HCT116 (cell line): ENCODE data around the gene RIN3. TPM values are rescaled to one million over a fixed set of nuclear protein-coding genes. Genes with fewer than 3 reads are reported as not detected.

Experiments used
- ATAC-seq: fragments of 200-7000 bp; cut with Tn5 transposase; 2 replicates; pipeline ENCODE4 v1.9.1; 2020; ENCODE audit warnings: mild to moderate bottlenecking, moderate library complexity
- BruUV-seq: library from RNA; stranded (reverse); fragments of 400-500 nt; replicated peaks from 2 replicates; lab custom pipeline; 2021; lab: Mats Ljungman, UMichigan
- CTCF ChIA-PET: fragments of 300-600 bp; sonication (Branson Sonifier 250); formaldehyde crosslinking; loops from one replicate; lab custom pipeline; 2021; ENCODE audit warnings: antibody characterized with exemption; lab: Charles Lee
- POLR2A ChIA-PET: fragments of 300-600, 350-600 bp; sonication (Branson Sonifier 250); formaldehyde crosslinking; loops from one replicate; lab custom pipeline; 2021; ENCODE audit warnings: antibody characterized with exemption; lab: Charles Lee
- RAD21 ChIA-PET, 2 experiments: fragments of 300-600 bp; sonication (Branson Sonifier 250); formaldehyde crosslinking; loops; one replicate each; lab custom pipeline; 2023; ENCODE audit warnings: low total read pairs in 2 of 2; ENCODE audit not compliant: uncharacterized antibody in 2 of 2, unreplicated experiment in 2 of 2, low non-redundant PET in 1 of 2; lab: Charles Lee
- DNase-seq: peaks from one replicate; pipeline ENCODE4 v3.0.0-alpha.2; 2010; ENCODE audit warnings: low read depth, low spot score
- H2AFZ ChIP-seq: fragments of 200-600 bp; shearing (Covaris generic), sonication (generic); 2 replicates; pipeline ENCODE4 v1.6.1; 2017; ENCODE audit warnings: low read depth, mixed run types, mixed read lengths, antibody characterized with exemption, low read length; ENCODE audit not compliant: poor library complexity, severe bottlenecking
- H3K27ac ChIP-seq: 2 replicates; pipeline ENCODE4 v1.5.1; 2012; ENCODE audit warnings: low read depth, low read length
- H3K27me3 ChIP-seq: fragments of 200-600 bp; sonication (generic); 2 replicates; pipeline ENCODE4 v1.6.1; 2016; ENCODE audit warnings: mixed run types, low read length, mixed read lengths; ENCODE audit not compliant: insufficient read depth
- H3K36me3 ChIP-seq, 2 experiments: fragments of 200-500 bp in 1 of 2; fragments of 200-600 bp in 1 of 2; sonication (Bioruptor generic) in 1 of 2; sonication (generic) in 1 of 2; 2 replicates each; pipeline versions ENCODE4 v1.5.1 to v1.6.1; 2014 to 2016; ENCODE audit warnings: low read length in 2 of 2, inconsistent platforms in 1 of 2, mixed read lengths in 1 of 2, mixed run types in 1 of 2; ENCODE audit not compliant: insufficient read depth in 2 of 2, control insufficient read depth in 1 of 2
- H3K4me1 ChIP-seq, 2 experiments: fragments of 200-600 bp in 1 of 2; sonication (generic) in 1 of 2; 2 replicates each; pipeline versions ENCODE4 v1.5.1 to v1.6.1; 2012 to 2017; ENCODE audit warnings: low read length in 2 of 2, inconsistent platforms in 1 of 2, mild to moderate bottlenecking in 1 of 2, mixed read lengths in 1 of 2, mixed run types in 1 of 2, moderate library complexity in 1 of 2; ENCODE audit not compliant: insufficient read depth in 2 of 2, control insufficient read depth in 1 of 2
- H3K4me2 ChIP-seq: fragments of 200-600 bp; sonication (generic); 2 replicates; pipeline ENCODE4 v1.6.1; 2017; ENCODE audit warnings: mixed run types, low read length, mixed read lengths
- H3K4me3 ChIP-seq, 2 experiments: fragments of 200-600 bp in 1 of 2; sonication (generic) in 1 of 2; replicated peaks in 1 of 2; 2 replicates each; pipeline ENCODE4 v1.5.1; 2011 to 2016; ENCODE audit warnings: low read length in 2 of 2, control low read depth in 1 of 2, low read depth in 1 of 2, mild to moderate bottlenecking in 1 of 2, mixed read lengths in 1 of 2, mixed run types in 1 of 2
- H3K79me2 ChIP-seq: fragments of 200-600 bp; sonication (generic); 2 replicates; pipeline ENCODE4 v1.6.1; 2017; ENCODE audit warnings: mild to moderate bottlenecking, mixed run types, low read length, moderate library complexity, mixed read lengths; ENCODE audit not compliant: insufficient read depth
- H3K9ac ChIP-seq: fragments of 200-600 bp; sonication (generic); 2 replicates; pipeline ENCODE4 v1.6.1; 2016; ENCODE audit warnings: low read length, mixed read lengths
- H3K9me2 ChIP-seq: fragments of 200-600 bp; sonication (generic), shearing (Covaris generic); 2 replicates; pipeline ENCODE4 v1.6.1; 2017; ENCODE audit warnings: mixed run types, mild to moderate bottlenecking, moderate library complexity; ENCODE audit not compliant: insufficient read depth
- H3K9me3 ChIP-seq, 2 experiments: fragments of 200-500 bp in 1 of 2; fragments of 200-600 bp in 1 of 2; sonication (Bioruptor generic) in 1 of 2; sonication (generic) in 1 of 2; 2 replicates each; pipeline ENCODE4 v1.6.1; 2014 to 2017; ENCODE audit warnings: low read length in 2 of 2, mixed read lengths in 2 of 2, inconsistent platforms in 1 of 2, low read depth in 1 of 2, mild to moderate bottlenecking in 1 of 2, mixed run types in 1 of 2, moderate library complexity in 1 of 2; ENCODE audit not compliant: control insufficient read depth in 1 of 2, insufficient read depth in 1 of 2
- H4K20me1 ChIP-seq: fragments of 200-600 bp; sonication (generic), shearing (Covaris generic); 2 replicates; pipeline ENCODE4 v1.6.1; 2017; ENCODE audit warnings: mixed run types, mild to moderate bottlenecking, moderate library complexity; ENCODE audit not compliant: insufficient read depth
- CBX3 ChIP-seq: IDR thresholded peaks from 2 replicates; pipeline ENCODE4 v1.6.1; 2012; ENCODE audit warnings: low read depth
- EZH2phosphoT487 ChIP-seq: fragments of 200-600 bp; IDR thresholded peaks from 2 replicates; pipeline ENCODE4 v1.6.1; 2018; ENCODE audit warnings: antibody characterized with exemption, borderline replicate concordance
- FOSL1 ChIP-seq: IDR thresholded peaks from 2 replicates; pipeline ENCODE4 v1.6.1; 2012; ENCODE audit warnings: low read depth
- JUND ChIP-seq: IDR thresholded peaks from 2 replicates; pipeline ENCODE4 v1.6.1; 2012
- RAD21 ChIP-seq: IDR thresholded peaks from 2 replicates; pipeline ENCODE4 v1.6.1; 2012; ENCODE audit warnings: low read depth, mild to moderate bottlenecking
- SP1 ChIP-seq: IDR thresholded peaks from 2 replicates; pipeline ENCODE4 v1.6.1; 2012; ENCODE audit warnings: low read depth
- ZFX ChIP-seq: fragments of 450-650 bp; IDR thresholded peaks from 2 replicates; pipeline ENCODE4 v1.6.1; 2017
- ZNF274 ChIP-seq: fragments of 200-500 bp; sonication (Bioruptor generic); IDR thresholded peaks from 2 replicates; pipeline ENCODE4 v1.6.1; 2014; ENCODE audit warnings: mild to moderate bottlenecking, low read depth, low read length, inconsistent platforms
- intact Hi-C: fragments of 100-400 bp; cut with micrococcal nuclease; formaldehyde crosslinking; loops from 2 replicates; pipeline ENCODE4 v1.10.0; 2022
- total RNA-seq: library from RNA; stranded (reverse); gene quantifications from one replicate; pipeline ENCODE4 v1.2.1, GENCODE V29; 2021; ENCODE audit not compliant: unreplicated experiment

The RIN3 gene
- total RNA-seq, 1 experiment from 2014 or later: 22.2 TPM

DNA sequence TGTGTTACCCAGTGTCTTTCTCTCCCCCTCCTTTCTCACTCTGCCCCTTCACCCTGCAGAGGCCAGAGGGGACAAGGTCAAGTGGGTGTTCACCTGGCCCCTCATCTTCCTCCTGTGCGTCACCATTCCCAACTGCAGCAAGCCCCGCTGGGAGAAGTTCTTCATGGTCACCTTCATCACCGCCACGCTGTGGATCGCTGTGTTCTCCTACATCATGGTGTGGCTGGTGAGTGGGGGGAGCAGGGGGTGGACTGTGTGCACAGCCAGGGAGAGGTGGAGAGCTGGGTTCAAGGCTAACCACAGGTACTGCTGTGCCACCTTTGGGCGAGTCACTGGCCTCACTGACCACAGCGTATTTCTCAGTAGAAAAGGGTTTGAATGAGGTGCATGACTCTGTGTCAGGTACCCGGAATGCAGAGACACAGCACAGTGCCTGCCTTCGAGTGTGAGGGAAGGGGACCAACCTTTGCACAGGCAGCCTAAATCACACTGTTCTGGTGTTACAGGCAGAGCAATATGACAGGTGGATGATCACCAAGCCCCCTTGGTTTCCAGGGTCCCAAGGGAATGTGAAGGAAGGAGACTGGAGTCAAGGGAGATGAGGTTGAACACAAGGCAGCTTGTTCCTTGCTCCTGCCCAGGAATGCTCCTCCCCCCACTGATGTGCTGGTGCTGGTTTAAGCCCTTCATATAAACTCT, 30.8 kb upstream of the RIN3 start:
- no TSS peak for BruUV-seq
- ChIA-PET POLR2A (interaction anchor here (1.4 kb wide), 1 partner anchor 11 kb away, joined by 3 read pairs; no protein-coding TSS in a partner anchor), CTCF (no interaction called here), RAD21 (no interaction called here)
- DNase-seq (no peak), ATAC-seq (no peak)
- H3K4me1 ChIP-seq: no peaks in the 10 kb centered on the region
- no peak overlapping the region for H3K4me3 ChIP-seq
- no peak overlapping the region for H3K4me2 ChIP-seq
- no peaks in the 10 kb centered on the region for H4K20me1 ChIP-seq
- no peaks in the 10 kb centered on the region for H3K79me2 ChIP-seq
- H3K9ac ChIP-seq: no peak overlapping the region
- no peak overlapping the region for H2AFZ ChIP-seq
- intact Hi-C loops: no loop called here
- H3K36me3 ChIP-seq: no peaks in the 10 kb centered on the region
- no peaks in the 10 kb centered on the region for H3K9me2 ChIP-seq
- no peaks in the 10 kb centered on the region for H3K9me3 ChIP-seq
- TF ChIP-seq RAD21 (no peak), SP1 (no peak), FOSL1 (no peak), JUND (no peak), CBX3 (no peak), EZH2phosphoT487 (no peak), ZNF274 (no peak), ZFX (no peak)
- H3K27ac ChIP-seq: no peak overlapping the region
- no peaks in the 10 kb centered on the region for H3K27me3 ChIP-seq

DNA sequence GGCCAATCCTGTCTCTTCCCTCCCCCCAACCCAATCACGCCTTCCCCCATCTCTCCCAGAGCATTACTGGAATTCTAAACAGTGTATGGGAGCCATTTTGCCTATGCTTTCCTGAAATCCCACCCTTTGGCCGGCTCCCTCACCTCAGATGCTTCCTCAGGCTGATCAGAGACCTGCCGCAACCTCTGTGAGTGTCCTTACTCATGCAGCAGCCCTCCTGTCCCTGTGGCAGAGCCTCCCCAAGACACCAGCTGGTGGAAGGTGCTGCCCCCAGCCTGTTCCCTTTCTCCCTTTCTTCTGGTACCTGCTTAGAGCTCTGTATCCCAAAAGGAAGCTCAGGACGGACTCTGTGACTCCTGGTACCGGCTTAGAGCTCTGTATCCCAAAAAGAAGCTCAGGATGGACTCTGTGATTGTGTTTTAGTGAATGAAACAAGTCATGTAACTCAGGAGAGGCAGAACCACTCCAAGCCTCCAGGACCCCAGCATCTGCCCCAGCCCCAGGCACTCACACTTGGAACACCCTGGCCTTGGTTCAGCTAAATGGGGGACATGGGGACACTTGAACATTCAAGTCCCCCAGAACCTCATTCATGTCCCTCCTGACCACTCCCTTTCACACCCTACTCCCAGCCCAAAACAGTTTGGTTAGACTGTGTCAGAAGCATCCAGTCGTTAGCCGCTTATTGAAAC, 29.3 kb upstream of the RIN3 start:
- ATAC-seq (no peak), DNase-seq (no peak)
- Histone ChIP-seq H3K27me3 (no peaks in the 10 kb centered on the region), H3K9me2 (no peaks in the 10 kb centered on the region), H2AFZ (no peak overlapping the region), H4K20me1 (no peaks in the 10 kb centered on the region), H3K9me3 (no peaks in the 10 kb centered on the region), H3K79me2 (no peaks in the 10 kb centered on the region), H3K9ac (no peak overlapping the region), H3K4me3 (no peak overlapping the region), H3K4me2 (no peak overlapping the region), H3K4me1 (no peaks in the 10 kb centered on the region), H3K27ac (no peak overlapping the region), H3K36me3 (no peaks in the 10 kb centered on the region)
- intact Hi-C loops: no loop called here
- CTCF ChIA-PET: no interaction called here
- POLR2A ChIA-PET: no interaction called here
- no TSS peak for BruUV-seq
- RAD21 ChIA-PET: no interaction called here
- no peak for TF ChIP-seq ZFX
- TF ChIP-seq, all 23 proteins: peak for 0
